ENCODE results near the gene UTRN.

The UTRN gene

GRCh38 chr6:144283646-144284477 is 1.3 kb upstream of the UTRN start:
- no peak for DNase-seq

DNA sequence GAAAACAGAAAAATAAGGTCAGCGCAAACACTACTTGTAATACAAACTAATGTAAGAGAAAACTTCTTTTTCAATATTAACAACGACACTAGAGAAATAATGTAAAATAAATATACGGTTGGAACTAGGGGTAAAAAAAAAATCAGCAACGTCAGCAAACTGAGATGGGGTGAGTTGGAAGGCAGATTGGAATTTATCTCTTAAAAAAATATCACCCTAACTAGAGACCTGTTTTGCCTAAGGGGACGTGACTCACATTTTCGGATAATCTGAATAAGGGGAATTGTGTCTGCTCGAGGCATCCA is 705 bp upstream of the UTRN start:
- DNase-seq = no peak

DNA sequence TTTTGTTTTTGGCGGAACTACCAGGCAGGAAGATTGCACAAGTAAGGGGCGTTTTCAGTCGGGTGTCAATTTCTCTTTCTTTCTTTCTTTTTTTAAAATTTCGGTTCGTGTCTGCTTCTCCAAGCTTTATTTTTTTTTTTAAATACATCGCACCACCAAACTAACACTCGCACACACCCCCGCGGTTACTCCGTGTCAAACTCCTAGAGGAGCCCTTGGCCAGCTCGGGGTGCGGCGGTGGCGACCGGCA is 338 bp downstream of the UTRN start:
- DNase-seq = no peak

GRCh38 chr6:144285798-144286502 is 815 bp downstream of the UTRN start:
- peak; percentile 45 for DNase-seq

DNA sequence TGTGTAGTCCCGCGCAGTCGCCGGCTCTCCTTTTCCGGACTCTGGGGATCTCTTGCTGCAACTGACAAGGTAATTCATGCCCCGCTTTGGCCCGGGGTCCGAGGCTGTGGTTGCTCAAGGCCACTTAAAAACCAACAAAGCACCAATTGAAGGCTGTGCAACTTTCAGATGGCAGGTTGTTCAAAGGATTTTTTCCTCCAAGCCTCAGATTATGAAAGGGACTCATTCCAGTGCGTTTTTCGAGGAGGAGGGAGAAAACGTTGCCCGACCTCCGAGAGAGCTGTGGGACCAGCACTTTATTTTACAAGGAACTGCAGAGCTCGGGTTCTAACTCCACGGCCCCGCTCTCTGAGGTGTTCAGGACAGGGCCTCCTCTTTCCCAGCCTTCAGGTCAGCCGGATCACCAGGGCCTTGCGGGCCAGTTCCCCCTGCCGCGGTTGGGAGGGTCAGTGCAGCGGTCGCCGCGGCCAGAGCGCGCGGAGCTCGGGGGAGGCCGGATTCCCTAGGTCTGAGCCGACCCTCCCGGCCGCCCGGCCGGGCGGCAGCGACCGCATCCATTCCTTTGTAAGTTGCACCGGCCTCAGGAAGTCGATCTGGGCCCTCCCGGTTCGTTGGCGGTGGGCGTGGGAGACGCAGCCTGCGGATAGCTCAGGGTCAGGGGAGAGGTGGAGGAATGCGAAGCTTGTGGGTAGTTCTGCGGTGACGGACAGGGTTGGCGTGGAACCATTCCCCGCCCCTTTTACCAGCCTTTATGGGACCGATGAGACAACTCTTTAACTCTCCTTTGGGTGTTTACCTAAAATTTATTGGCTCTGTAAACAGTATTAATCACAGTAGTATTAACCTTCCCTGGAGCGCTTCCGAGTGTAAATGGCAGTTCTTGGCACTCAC is 1.6 kb downstream of the UTRN start:
- DNase-seq = peak; percentile 20

DNA sequence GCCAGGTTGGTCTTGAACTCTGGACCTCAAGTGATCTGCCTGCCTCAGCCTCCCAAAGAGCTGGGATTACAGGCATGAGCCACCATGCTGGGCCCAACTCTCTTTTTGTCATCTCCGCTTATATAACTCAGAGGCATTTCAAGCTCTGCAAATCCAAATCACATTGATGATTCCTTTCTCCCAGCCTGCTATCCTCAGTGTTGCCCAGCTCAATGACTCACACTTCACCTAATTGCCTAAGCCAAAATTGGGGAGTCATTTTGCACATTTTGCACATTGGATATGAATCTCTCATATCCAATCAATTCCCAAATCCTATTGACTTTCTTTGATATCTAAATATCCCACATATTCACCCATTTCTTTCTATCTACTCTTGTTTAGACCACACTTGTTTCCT is 3.9 kb downstream of the UTRN start:
- no peak for DNase-seq

DNA sequence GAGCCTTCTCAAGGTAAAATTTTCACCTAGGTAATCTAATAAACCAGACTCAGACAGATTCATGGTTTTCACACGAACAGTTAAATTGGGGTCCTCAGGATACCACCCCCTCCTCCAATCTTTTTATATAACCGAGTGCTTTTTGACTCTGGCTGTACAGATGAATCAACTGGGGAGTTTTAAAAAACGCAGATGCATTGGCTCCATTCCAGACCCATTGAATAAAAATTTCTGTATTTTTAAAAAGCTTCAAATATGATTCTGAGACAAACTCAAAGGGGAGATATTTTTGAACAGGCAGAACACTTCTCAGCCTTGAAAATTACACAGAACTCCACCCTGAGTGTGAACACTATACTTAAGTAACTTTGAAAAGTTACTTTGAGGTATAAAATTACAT is 7.2 kb downstream of the UTRN start:
- no peak for DNase-seq

GRCh38 chr6:144294016-144294415 is 8.9 kb downstream of the UTRN start:
- DNase-seq = no peak

DNA sequence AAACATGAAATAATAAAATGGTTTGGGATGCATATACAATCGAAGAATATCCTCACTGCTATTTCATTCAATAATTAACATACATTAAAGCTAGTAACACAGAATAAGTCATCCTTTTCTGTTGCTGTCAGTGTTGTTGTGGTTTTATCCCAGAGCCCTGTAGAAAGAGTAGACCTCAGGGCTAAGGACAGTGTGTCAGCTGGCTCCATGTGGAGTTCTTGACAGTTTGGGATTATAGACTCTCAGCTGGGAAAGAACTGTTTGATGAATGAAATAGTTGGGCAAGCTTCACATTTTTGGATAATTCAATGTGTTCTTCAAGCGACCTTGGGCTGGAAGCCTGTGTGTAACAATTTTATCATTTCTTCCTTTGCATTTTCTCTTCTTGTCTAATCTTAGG is 10.1 kb downstream of the UTRN start:
- no peak for DNase-seq

GRCh38 chr6:144295981-144296767 is 11.0 kb downstream of the UTRN start:
- DNase-seq = no peak

- no peak for DNase-seq
Measured at GRCh38 chr6:144296973-144297372, 11.8 kb downstream of the UTRN start.

DNA sequence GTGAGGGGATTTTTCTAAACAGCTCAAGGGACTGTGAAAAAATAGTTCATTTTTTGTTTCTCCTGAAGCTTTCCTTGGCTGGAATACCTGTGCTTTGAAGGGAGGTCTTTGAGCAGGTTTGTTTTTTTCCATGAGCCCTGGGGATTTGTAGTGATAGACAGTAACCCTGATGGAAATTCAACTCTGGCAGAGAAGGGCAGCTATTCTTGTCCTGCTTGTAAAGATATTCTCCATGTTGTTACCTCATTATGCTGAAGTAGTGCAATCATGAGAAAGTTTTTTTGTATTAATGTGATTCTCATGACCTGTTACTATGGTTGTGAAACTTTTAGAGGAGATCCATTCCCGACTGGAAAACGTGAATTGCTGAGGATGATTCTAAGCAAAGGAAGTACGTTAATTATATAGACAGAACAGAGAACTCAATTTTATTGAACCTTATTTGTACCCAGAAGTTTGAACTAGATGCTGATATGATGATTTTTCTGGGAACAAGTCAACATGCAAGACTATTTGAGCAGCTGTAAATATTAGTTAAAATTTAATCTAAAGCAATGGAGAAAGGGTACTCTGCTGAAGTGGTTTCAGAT is 12.5 kb downstream of the UTRN start:
- DNase-seq = no peak

GRCh38 chr6:144298194-144298593 is 13.1 kb downstream of the UTRN start:
- DNase-seq = no peak

DNA sequence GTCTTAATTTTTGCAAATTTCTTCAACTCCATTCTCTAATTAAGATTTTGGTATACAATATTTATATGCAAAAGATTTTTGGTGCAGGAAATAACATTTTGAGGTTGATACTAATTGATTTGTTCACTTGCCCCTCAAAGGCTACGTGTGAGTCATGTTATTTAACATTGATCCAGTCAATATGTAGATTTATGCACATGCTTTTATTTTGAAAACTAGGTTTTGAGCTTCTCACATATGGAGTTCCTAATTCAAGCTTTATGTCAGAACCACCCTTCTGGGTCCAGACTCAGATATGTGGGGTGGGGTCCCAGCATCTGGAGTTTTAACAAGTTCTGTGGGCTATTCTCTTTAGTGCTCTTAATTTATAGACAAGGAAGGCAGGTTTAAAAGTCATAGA is 13.8 kb downstream of the UTRN start:
- no peak for DNase-seq

DNA sequence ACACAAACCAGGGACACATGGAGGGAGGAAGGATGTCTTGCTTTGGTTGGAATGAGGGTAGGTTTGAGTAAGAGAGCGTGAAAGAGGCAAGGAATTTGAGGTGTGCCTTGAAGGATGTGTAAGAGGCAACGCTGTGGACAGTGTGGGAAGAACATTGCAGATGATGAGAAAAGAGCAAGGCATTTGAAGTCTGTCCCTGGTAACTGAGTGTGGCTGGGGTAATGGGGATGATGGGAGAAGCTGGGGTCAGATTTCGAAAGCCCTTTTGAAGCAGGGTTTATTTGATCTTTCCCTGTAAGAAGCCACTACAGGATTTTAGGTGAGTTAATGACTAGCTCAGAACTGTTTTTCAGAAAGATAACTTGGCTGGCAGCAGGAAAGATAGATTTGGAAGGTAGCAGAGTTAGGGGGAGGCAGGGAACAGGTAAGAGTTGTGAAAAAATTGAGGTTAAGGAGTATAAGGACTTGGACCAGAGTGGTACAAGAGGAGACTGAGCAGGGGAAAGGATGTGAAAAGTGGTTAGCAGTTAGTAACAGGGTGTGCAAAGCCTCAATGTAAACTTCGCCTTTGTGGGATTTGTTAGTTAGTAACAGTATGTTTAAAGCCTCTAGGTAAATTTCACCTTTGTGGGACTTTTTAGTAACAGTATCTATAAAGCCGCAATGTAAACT is 17.7 kb downstream of the UTRN start:
- no peak for DNase-seq

- no peak for DNase-seq
Measured at GRCh38 chr6:144304223-144304848, 19.2 kb downstream of the UTRN start.

DNA sequence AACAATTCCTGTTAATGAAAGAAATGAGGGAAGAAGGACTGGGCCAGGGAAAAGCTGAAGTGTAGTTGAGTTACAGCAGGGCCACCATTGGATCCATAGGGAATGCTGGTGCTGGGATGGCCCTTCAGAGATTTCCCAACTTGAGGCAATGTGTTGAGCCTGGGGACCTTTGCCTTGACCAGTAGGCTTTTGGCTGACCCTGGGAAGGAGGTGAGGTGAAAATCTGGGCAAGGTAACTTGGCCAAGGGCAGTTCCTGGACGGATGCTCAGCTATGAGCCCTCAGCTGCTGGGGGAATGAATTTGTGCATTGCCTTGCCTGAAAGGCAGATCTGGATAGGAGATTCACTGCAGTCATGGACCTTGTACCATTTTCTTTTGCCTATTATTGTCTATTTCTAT is 20.4 kb downstream of the UTRN start:
- no peak for DNase-seq

- DNase-seq = no peak
Measured at GRCh38 chr6:144305985-144306384, 20.9 kb downstream of the UTRN start.

DNA sequence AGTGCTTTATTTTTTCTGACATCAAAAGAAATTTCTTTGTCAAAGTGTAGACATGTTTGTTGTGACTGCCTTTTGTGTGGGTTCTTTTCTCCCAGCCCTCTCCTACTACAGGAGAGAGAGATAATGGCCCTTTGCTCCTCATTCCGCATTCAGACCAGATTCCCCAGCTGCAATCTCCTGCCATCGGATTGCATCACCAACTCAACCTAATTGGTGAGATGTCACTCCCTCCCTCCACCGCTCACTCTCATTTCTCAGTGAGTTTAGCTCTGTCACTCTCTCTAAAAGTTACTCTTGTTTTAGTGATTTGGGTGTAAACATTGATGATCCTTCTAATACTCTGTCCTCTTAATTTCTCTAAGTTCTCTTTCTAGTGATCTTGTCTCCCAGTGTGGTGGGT is 22.7 kb downstream of the UTRN start:
- no peak for DNase-seq

GRCh38 chr6:144310765-144311164 is 25.6 kb downstream of the UTRN start:
- no peak for DNase-seq

DNA sequence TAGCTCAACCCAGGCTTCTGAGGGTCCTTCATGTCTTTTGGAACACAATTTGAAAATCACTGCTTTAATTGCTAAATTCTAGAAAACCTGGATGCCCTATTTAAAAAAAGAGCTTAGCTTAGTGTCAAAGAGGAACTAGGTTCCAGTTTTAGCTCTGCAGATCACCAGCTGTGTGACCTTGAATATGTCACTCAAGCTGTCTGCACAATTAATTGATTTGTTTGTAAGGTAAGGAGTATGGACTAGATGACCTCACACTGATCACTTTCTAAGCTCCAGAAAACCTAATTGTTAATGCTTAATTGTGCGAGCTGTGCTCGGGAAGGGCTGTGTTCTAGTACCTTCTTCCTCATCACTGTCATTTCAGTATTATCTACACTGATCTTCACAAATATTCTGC is 26.2 kb downstream of the UTRN start:
- DNase-seq = no peak

GRCh38 chr6:144314003-144314485 is 28.9 kb downstream of the UTRN start:
- DNase-seq = no peak
